ENCODE results near the gene MAPK4. TPM values are rescaled to one million over a fixed set of nuclear protein-coding genes. Genes with fewer than 3 reads are reported as not detected.
"Not testable (repeated sequence)": the region's sequence is repeated elsewhere in the genome, so short reads cannot be mapped to it uniquely, and the experiment has no call there.

The MAPK4 gene
- total RNA-seq, 1 donor from 2014 or later: 0.21 TPM

DNA sequence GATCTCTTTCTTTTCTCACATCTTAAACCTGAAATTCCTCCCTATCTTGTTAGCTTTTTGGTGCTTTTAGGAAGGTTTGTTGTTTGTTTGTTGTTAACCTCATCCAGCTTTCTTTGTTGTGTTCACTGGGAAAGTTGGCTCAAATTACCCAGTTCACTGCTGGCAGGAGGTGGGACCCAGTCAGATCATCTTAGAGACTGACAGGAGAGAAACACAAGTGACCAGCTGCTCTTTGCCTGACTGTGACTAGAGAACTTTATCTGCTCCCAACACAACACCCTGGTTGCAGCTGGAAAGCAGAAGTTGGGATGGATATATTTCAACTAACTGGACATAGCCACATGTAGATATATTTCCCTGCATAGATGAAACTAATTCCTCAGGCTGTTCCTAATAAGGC is 10.0 kb downstream of the MAPK4 start:
- no peak overlapping the region for H3K27ac Mint-ChIP-seq (ENCODE audit: unreplicated experiment)
- H3K4me3 Mint-ChIP-seq (ENCODE audit: unreplicated experiment): no peak overlapping the region
- no peaks in the 10 kb centered on the region for H3K36me3 Mint-ChIP-seq (ENCODE audit: low read depth, unreplicated experiment)
- peaks cover 2% of the 10 kb centered on the region for H3K27me3 Mint-ChIP-seq (ENCODE audit: unreplicated experiment)
- H3K9me3 Mint-ChIP-seq (ENCODE audit: unreplicated experiment): peaks cover 5% of the 10 kb centered on the region
- no peaks in the 10 kb centered on the region for H3K4me1 Mint-ChIP-seq (ENCODE audit: unreplicated experiment)
- DNase-seq (ENCODE audit: low spot score): no peak
- TF ChIP-seq, protein P1, sequence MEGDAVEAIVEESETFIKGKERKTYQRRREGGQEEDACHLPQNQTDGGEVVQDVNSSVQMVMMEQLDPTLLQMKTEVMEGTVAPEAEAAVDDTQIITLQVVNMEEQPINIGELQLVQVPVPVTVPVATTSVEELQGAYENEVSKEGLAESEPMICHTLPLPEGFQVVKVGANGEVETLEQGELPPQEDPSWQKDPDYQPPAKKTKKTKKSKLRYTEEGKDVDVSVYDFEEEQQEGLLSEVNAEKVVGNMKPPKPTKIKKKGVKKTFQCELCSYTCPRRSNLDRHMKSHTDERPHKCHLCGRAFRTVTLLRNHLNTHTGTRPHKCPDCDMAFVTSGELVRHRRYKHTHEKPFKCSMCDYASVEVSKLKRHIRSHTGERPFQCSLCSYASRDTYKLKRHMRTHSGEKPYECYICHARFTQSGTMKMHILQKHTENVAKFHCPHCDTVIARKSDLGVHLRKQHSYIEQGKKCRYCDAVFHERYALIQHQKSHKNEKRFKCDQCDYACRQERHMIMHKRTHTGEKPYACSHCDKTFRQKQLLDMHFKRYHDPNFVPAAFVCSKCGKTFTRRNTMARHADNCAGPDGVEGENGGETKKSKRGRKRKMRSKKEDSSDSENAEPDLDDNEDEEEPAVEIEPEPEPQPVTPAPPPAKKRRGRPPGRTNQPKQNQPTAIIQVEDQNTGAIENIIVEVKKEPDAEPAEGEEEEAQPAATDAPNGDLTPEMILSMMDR (IDR thresholded peaks at IDR 0.05; ENCODE audit: unreplicated experiment): no peak

DNA sequence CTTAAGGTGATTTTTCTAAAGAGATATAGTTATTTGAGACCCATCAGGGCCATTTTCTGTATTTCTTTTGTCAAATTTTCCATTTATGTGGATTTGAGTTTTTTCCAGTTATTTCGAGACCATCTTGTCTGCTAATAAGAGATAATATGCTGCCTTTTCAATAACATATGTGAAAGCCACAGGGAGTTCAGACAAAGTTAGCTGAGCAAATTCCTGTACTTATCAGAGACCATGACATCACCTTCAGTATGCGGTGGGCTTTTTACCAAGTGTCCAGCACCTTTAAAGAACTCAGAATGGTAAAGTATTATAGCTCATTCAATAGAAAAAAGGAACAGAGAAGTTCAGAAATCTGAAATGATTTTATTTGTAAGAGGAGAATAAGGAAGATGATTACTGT is 11.7 kb downstream of the MAPK4 start:
- Mint-ChIP-seq H3K27ac (ENCODE audit: unreplicated experiment) (no peak overlapping the region), H3K9me3 (ENCODE audit: unreplicated experiment) (peaks cover 5% of the 10 kb centered on the region), H3K4me3 (ENCODE audit: unreplicated experiment) (no peak overlapping the region), H3K27me3 (ENCODE audit: unreplicated experiment) (peaks cover 2% of the 10 kb centered on the region), H3K4me1 (ENCODE audit: unreplicated experiment) (no peaks in the 10 kb centered on the region), H3K36me3 (ENCODE audit: low read depth, unreplicated experiment) (no peaks in the 10 kb centered on the region)
- TF ChIP-seq, protein P1 (IDR thresholded peaks at IDR 0.05; ENCODE audit: unreplicated experiment): no peak
- DNase-seq (ENCODE audit: low spot score): no peak

DNA sequence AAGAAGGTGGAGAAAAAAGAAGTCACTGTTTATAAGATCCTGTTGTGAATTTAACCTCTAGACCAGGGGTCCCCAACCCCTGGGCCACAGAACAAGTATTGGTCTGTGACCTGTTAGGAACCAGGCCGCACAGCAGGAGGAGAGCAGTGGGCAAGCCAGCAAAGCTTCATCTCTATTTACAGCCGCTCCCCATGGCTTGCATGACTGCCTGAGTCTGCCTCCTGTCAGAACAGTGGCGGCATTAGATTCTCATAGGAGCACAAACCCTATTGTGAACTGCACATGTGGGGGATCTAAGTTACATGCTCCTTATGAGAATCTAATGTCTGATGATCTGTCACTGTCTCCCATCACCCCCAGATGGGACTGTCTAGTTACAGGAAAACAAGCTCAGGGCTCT is 13.3 kb downstream of the MAPK4 start:
- not testable (repeated sequence) for H3K36me3 Mint-ChIP-seq (ENCODE audit: low read depth, unreplicated experiment); H3K27me3 Mint-ChIP-seq (ENCODE audit: unreplicated experiment); H3K9me3 Mint-ChIP-seq (ENCODE audit: unreplicated experiment); H3K27ac Mint-ChIP-seq (ENCODE audit: unreplicated experiment); H3K4me1 Mint-ChIP-seq (ENCODE audit: unreplicated experiment); H3K4me3 Mint-ChIP-seq (ENCODE audit: unreplicated experiment); DNase-seq (ENCODE audit: low spot score)

- no peaks in the 10 kb centered on the region for H3K36me3 Mint-ChIP-seq (ENCODE audit: low read depth, unreplicated experiment)
- peaks cover 2% of the 10 kb centered on the region for H3K27me3 Mint-ChIP-seq (ENCODE audit: unreplicated experiment)
- TF ChIP-seq, protein P1 (IDR thresholded peaks at IDR 0.05; ENCODE audit: unreplicated experiment): peak; percentile 55
- H3K27ac Mint-ChIP-seq (ENCODE audit: unreplicated experiment): no peak overlapping the region
- no peaks in the 10 kb centered on the region for H3K4me1 Mint-ChIP-seq (ENCODE audit: unreplicated experiment)
- H3K9me3 Mint-ChIP-seq (ENCODE audit: unreplicated experiment): peaks cover 2% of the 10 kb centered on the region
- H3K4me3 Mint-ChIP-seq (ENCODE audit: unreplicated experiment): no peak overlapping the region
- DNase-seq (ENCODE audit: low spot score): no peak
Measured at GRCh38 chr18:50573679-50574078, 13.8 kb downstream of the MAPK4 start.

DNA sequence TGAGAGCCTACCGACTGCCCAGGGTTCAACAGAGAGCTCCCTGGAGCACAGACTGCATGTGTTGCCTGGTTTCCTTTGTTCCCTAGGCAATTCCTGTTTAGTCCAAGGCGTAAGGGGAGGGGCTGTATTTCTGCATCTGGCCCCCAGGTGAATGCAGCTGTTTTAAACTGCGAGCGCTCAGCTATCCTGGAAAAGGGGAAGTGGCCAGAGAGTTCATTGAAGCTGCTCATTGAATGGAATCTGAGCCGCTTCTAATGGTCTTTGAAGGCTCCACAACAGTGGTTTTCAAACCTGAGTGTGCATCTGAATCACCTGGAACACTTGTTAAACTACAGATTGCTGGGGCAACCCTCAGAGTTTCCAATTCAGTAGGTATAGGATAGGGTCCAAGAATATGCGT is 18.1 kb downstream of the MAPK4 start:
- Mint-ChIP-seq H3K4me3 (ENCODE audit: unreplicated experiment) (no peak overlapping the region), H3K27ac (ENCODE audit: unreplicated experiment) (no peak overlapping the region), H3K27me3 (ENCODE audit: unreplicated experiment) (peaks cover 2% of the 10 kb centered on the region), H3K4me1 (ENCODE audit: unreplicated experiment) (no peaks in the 10 kb centered on the region), H3K36me3 (ENCODE audit: low read depth, unreplicated experiment) (no peaks in the 10 kb centered on the region), H3K9me3 (ENCODE audit: unreplicated experiment) (peaks cover 4% of the 10 kb centered on the region)
- TF ChIP-seq, protein P1 (IDR thresholded peaks at IDR 0.05; ENCODE audit: unreplicated experiment): no peak
- no peak for DNase-seq (ENCODE audit: low spot score)

GRCh38 chr18:50578651-50579050 is 18.8 kb downstream of the MAPK4 start:
- Mint-ChIP-seq H3K27ac (ENCODE audit: unreplicated experiment) (no peak overlapping the region), H3K9me3 (ENCODE audit: unreplicated experiment) (peaks cover 4% of the 10 kb centered on the region), H3K4me3 (ENCODE audit: unreplicated experiment) (no peak overlapping the region), H3K36me3 (ENCODE audit: low read depth, unreplicated experiment) (no peaks in the 10 kb centered on the region), H3K4me1 (ENCODE audit: unreplicated experiment) (no peaks in the 10 kb centered on the region), H3K27me3 (ENCODE audit: unreplicated experiment) (peaks cover 2% of the 10 kb centered on the region)
- no peak for DNase-seq (ENCODE audit: low spot score)
- TF ChIP-seq, protein P1 (IDR thresholded peaks at IDR 0.05; ENCODE audit: unreplicated experiment): no peak

Measured in endothelial cell (in vitro differentiated cells).